HEK293T (cell line): ENCODE data around the gene UBE2O.

ENCODE experiments used
- CTCF ChIA-PET: fragments of 350-600 bp; formaldehyde crosslinking; extraction: SDS; loops from one replicate; lab custom pipeline; 2021; ENCODE audit warnings: antibody characterized with exemption, inconsistent platforms; lab: Yijun Ruan, JAX
- POLR2A ChIA-PET: fragments of 350-600 bp; formaldehyde crosslinking; extraction: SDS; loops from one replicate; lab custom pipeline; 2020; ENCODE audit warnings: antibody characterized with exemption, inconsistent platforms; lab: Yijun Ruan, JAX
- DNase-seq: peaks from one replicate; pipeline ENCODE4 v3.0.0; 2012; ENCODE audit warnings: mixed read lengths; ENCODE audit errors: extremely low spot score
- ARNT ChIP-seq: fragments of 450-650 bp; IDR thresholded peaks from 2 replicates; pipeline ENCODE4 v1.6.1; 2017; ENCODE audit warnings: mild to moderate bottlenecking
- BHLHE40 ChIP-seq: fragments of 450-650 bp; IDR thresholded peaks from 2 replicates; pipeline ENCODE4 v1.6.1; 2016; ENCODE audit warnings: mild to moderate bottlenecking, moderate library complexity, borderline replicate concordance
- CTBP1 ChIP-seq: fragments of 450-650 bp; IDR thresholded peaks from 2 replicates; pipeline ENCODE4 v1.6.1; 2016; ENCODE audit warnings: borderline replicate concordance
- ELF4 ChIP-seq: fragments of 450-650 bp; IDR thresholded peaks from 2 replicates; pipeline ENCODE4 v1.6.1; 2017; ENCODE audit warnings: antibody characterized with exemption
- FOXA1 ChIP-seq: fragments of 450-650 bp; IDR thresholded peaks from 2 replicates; pipeline ENCODE4 v1.6.1; 2016; ENCODE audit warnings: mild to moderate bottlenecking
- FOXK2 ChIP-seq: fragments of 450-650 bp; IDR thresholded peaks from 2 replicates; pipeline ENCODE4 v1.6.1; 2016; ENCODE audit warnings: mild to moderate bottlenecking
- FOXM1 ChIP-seq: fragments of 450-650 bp; IDR thresholded peaks from 2 replicates; pipeline ENCODE4 v1.6.1; 2017; ENCODE audit warnings: mild to moderate bottlenecking, borderline replicate concordance
- HDGF ChIP-seq: fragments of 450-650 bp; IDR thresholded peaks from 2 replicates; pipeline ENCODE4 v1.6.1; 2017; ENCODE audit warnings: antibody characterized with exemption, borderline replicate concordance
- L3MBTL2 ChIP-seq: fragments of 450-650 bp; conservative IDR thresholded peaks from 2 replicates; pipeline ENCODE4 v1.6.1; 2016; ENCODE audit warnings: mild to moderate bottlenecking
- LEF1 ChIP-seq: fragments of 450-650 bp; IDR thresholded peaks from 2 replicates; pipeline ENCODE4 v1.6.1; 2017; ENCODE audit warnings: mild to moderate bottlenecking, borderline replicate concordance
- NFRKB ChIP-seq: fragments of 450-650 bp; IDR thresholded peaks from 2 replicates; pipeline ENCODE4 v1.6.1; 2016; ENCODE audit warnings: mild to moderate bottlenecking, moderate library complexity
- PKNOX1 ChIP-seq: fragments of 450-650 bp; IDR thresholded peaks from 2 replicates; pipeline ENCODE4 v1.6.1; 2016
- SP1 ChIP-seq: fragments of 450-650 bp; IDR thresholded peaks from 2 replicates; pipeline ENCODE4 v1.6.1; 2017
- SUZ12 ChIP-seq: fragments of 450-650 bp; IDR thresholded peaks from 2 replicates; pipeline ENCODE4 v1.6.1; 2016; ENCODE audit warnings: mild to moderate bottlenecking
- TARDBP ChIP-seq: fragments of 450-650 bp; IDR thresholded peaks from 2 replicates; pipeline ENCODE4 v1.6.1; 2016
- ZNF384 ChIP-seq: fragments of 450-650 bp; IDR thresholded peaks from 2 replicates; pipeline ENCODE4 v1.6.1; 2016

UBE2O gene

GRCh38 chr17:76467809-76468633 lies 15.1 kb upstream of the UBE2O start:
- DNase-seq: no peak
- CTCF ChIA-PET: interaction anchor here (0.6 to 1.1 kb wide), 3 partner anchors 10 to 44 kb away, joined by 5 to 9 read pairs (median 6); no protein-coding TSS in a partner anchor

GRCh38 chr17:76467366-76467765 lies 14.4 kb upstream of the UBE2O start, which contains the start of gene AANAT:
Gene AANAT (plus strand): TSS chr17:76467603. CDS start chr17:76468747, 1,144 bp downstream.
- ChIA-PET CTCF (interaction anchor here (0.6 to 1.5 kb wide), 9 partner anchors 8 to 157 kb away, joined by 3 to 9 read pairs (median 5); no protein-coding TSS in a partner anchor), POLR2A (interaction anchor here (1.3 kb wide), 1 partner anchor 9 kb away, joined by 3 read pairs; no protein-coding TSS in a partner anchor)
- TF ChIP-seq PKNOX1 (no peak), HDGF (no peak), ARNT (no peak), L3MBTL2 (no peak), FOXM1 (no peak)
- DNase-seq: no peak

More at GRCh38 chr17:76467809-76468633, 15.1 kb upstream of the UBE2O start:
- POLR2A ChIA-PET: interaction anchor here (1.3 kb wide), 1 partner anchor 10 kb away, joined by 3 read pairs; no protein-coding TSS in a partner anchor
- TF ChIP-seq FOXK2: no peak
- TF ChIP-seq PKNOX1: no peak
- TF ChIP-seq FOXM1: no peak
- TF ChIP-seq LEF1: no peak
- no peak for TF ChIP-seq NFRKB
- no peak for TF ChIP-seq CTBP1
- no peak for TF ChIP-seq BHLHE40
- TF ChIP-seq SP1: no peak
- TF ChIP-seq SUZ12: no peak
- TF ChIP-seq ZNF384: no peak
- TF ChIP-seq TARDBP: no peak
- TF ChIP-seq ELF4: no peak
- no peak for TF ChIP-seq HDGF
- TF ChIP-seq ARNT: no peak
- TF ChIP-seq FOXA1: no peak
- no peak for TF ChIP-seq L3MBTL2

- ChIA-PET CTCF (interaction anchor here (0.8 to 1.5 kb wide), 8 partner anchors 8 to 157 kb away, joined by 3 to 9 read pairs (median 4); no protein-coding TSS in a partner anchor), POLR2A (interaction anchor here (1.3 kb wide), 1 partner anchor 8 kb away, joined by 3 read pairs; no protein-coding TSS in a partner anchor)
- no peak for DNase-seq
- TF ChIP-seq NFRKB (no peak), SUZ12 (no peak), BHLHE40 (no peak), ELF4 (no peak), HDGF (no peak), FOXM1 (no peak), TARDBP (no peak), PKNOX1 (no peak), L3MBTL2 (no peak), FOXA1 (no peak), CTBP1 (no peak), LEF1 (no peak), ZNF384 (no peak), ARNT (no peak), FOXK2 (no peak), SP1 (no peak)
Observed at GRCh38 chr17:76466775-76467130, 13.8 kb upstream of the UBE2O start.

- TF ChIP-seq HDGF (no peak), ARNT (no peak), BHLHE40 (no peak), CTBP1 (no peak), ELF4 (no peak), SUZ12 (no peak), NFRKB (no peak), FOXA1 (no peak), TARDBP (no peak), FOXK2 (no peak), L3MBTL2 (no peak), LEF1 (no peak), SP1 (no peak)
- DNase-seq: no peak
- ChIA-PET POLR2A (interaction anchor here (1.2 kb wide), 1 partner anchor 13 kb away, joined by 3 read pairs; no protein-coding TSS in a partner anchor), CTCF (interaction anchor here (0.6 kb wide), 1 partner anchor 121 kb away, joined by 4 read pairs; no protein-coding TSS in a partner anchor)
Observed at GRCh38 chr17:76462556-76463290, 9.8 kb upstream of the UBE2O start.
